H4 (cell line): ENCODE data around the gene TM4SF4. TPM values are rescaled to one million over a fixed set of nuclear protein-coding genes. Genes with fewer than 3 reads are reported as not detected.
A peak's percentile ranks its signal among the peaks of the same experiment; 100 is the strongest.

Experiments used
- DNase-seq: peaks from one replicate; pipeline ENCODE4 v3.0.0-alpha.2; 2015; ENCODE audit warnings: low spot score
- total RNA-seq: library from RNA; depleted of rRNA; stranded (reverse); fragments of >200 nt; shearing (Covaris generic); gene quantifications from 2 replicates; pipeline ENCODE4 v1.2.3, GENCODE V29; 2014

Gene TM4SF4
- total RNA-seq, 1 experiment from 2014 or later: not detected

- peak; percentile 72 for DNase-seq
These were observed 37.7 kb downstream of the TM4SF4 start for GRCh38 chr3:149512073-149512782.

GRCh38 chr3:149514471-149514870, 40.0 kb downstream of the TM4SF4 start:
- DNase-seq: no peak

GRCh38 chr3:149515249-149515648, 40.8 kb downstream of the TM4SF4 start:
- DNase-seq: no peak

DNA sequence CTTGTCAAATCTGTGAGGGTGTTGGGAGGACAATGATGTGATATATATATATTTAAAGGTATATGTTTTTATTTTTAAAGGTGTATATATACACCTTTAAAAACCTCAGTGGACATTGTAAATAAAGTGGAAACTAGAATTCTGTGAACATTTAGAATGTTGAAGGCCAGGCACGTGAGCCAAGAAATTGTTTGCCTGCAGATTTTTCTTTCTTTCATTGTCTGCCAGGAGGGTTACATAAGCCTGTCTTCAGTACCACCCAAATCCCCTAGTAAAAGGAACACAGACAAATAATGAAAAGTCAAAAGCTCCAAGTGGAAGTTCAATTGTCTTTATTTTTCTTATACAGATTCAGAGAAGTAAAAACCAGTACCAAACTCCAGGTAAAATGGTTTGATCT, 42.4 kb downstream of the TM4SF4 start:
- no peak for DNase-seq

GRCh38 chr3:149519912-149520311, 45.4 kb downstream of the TM4SF4 start:
- no peak for DNase-seq

- no peak for DNase-seq
These were observed 49.2 kb downstream of the TM4SF4 start for GRCh38 chr3:149523512-149524299.

- DNase-seq: no peak
These were observed 53.2 kb downstream of the TM4SF4 start for GRCh38 chr3:149527531-149528339.

- peak; percentile 35 for DNase-seq
These were observed 53.8 kb downstream of the TM4SF4 start for GRCh38 chr3:149528340-149528650.

DNA sequence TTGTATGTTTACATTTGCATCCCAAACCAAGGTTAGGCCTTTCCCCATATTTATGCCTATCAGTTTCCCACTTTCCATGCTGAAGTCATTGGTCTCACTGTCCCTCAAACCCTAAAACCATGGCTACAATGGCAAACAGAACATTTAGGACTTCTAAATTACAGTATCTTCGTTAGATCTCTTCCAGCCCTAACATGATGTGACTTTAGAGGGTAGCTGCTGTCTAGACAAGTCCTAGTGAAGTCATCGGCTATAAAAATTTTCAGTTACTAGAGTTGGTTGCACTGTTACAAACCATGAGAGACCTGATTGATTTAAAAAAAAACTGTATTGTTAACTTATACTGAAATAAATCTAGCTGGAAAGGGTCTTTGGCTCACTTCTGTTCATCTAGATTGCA, 54.6 kb downstream of the TM4SF4 start:
- no peak for DNase-seq

DNA sequence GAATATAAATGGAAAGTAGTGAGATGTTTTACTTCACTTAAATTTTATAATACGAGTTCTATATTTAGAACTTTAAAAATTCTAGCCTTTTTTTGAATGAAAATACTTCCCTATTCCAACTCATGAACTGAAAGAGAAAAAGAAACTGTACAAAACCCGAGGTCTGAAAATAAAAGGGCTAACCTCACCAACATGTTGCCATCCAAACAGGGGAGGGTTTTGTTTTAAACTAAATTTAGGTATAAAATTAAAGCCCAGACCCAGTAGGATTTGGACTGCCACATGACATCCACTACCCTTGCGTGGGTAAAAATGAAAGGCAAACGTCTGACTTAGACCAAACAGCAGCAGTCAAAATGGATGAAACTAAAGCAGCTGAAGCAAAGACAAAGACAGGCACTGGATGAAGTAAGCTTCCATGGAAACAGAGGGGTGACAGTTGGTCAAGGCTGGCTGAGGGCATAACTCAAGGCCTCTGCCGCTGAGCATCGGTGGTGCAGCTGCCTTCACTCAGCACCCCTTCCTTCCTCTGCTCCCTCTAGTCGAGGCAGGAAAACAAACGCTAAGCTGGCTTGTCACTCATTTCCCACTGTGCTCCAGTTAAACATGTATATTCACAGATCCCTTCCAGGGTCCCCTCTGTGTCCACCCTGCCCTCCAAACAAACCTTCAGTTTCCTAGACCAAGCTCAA, 58.1 kb downstream of the TM4SF4 start:
- no peak for DNase-seq

- no peak for DNase-seq
These were observed 59.6 kb downstream of the TM4SF4 start for GRCh38 chr3:149534082-149534481.

GRCh38 chr3:149534671-149535332, 60.3 kb downstream of the TM4SF4 start:
- DNase-seq: peak; percentile 72

GRCh38 chr3:149535333-149535685, 60.8 kb downstream of the TM4SF4 start:
- DNase-seq: no peak

- DNase-seq: peak; percentile 68
These were observed 61.9 kb downstream of the TM4SF4 start for GRCh38 chr3:149536429-149536828.

- no peak for DNase-seq
These were observed 63.9 kb downstream of the TM4SF4 start for GRCh38 chr3:149538371-149538770.

GRCh38 chr3:149541091-149541491, 66.6 kb downstream of the TM4SF4 start:
- no peak for DNase-seq

DNA sequence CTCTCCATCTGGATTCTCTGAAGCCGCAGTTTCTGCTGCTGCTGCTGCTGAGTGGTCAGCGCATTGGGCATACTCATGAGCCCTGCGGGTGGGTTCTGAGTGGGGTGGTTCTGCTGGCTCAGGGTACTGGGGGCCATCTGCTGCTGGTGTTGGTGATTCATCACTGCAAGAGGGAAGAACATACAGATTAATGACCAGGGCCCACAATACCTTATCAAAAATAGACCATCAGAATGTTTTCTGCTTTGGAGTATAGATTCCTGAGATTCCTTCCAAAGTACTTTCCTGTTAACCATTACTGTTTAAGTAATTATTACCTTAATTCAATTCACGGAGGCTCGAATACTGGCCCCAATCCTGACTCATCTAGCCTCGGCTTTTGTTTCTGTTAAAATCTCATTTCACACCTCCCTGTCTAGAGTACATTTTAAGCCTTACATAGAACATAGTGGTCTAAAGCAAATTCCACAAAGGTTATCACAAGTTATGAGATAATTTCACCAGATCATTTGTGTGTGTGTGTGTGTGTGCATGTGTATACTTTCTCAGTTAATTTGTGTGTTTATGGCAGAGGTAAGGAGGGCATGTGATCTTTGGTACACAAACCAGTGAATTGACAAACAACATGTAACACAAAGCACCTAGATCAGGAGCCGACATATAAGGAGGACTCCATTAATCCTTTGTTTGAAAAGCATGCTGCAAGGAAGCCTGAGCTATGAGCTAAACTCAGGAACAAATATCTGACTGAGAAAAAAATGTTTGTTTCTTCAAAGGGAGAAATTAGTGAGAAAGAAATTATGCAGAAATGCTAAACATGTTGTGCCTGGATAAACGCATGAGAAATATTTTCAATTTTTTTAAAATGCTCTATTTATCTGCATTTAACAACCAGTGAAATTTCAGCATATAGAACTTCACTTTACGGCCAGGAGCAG, 68.1 kb downstream of the TM4SF4 start:
- no peak for DNase-seq

GRCh38 chr3:149545049-149545448, 70.6 kb downstream of the TM4SF4 start:
- no peak for DNase-seq

GRCh38 chr3:149547413-149547812, 72.9 kb downstream of the TM4SF4 start:
- no peak for DNase-seq

DNA sequence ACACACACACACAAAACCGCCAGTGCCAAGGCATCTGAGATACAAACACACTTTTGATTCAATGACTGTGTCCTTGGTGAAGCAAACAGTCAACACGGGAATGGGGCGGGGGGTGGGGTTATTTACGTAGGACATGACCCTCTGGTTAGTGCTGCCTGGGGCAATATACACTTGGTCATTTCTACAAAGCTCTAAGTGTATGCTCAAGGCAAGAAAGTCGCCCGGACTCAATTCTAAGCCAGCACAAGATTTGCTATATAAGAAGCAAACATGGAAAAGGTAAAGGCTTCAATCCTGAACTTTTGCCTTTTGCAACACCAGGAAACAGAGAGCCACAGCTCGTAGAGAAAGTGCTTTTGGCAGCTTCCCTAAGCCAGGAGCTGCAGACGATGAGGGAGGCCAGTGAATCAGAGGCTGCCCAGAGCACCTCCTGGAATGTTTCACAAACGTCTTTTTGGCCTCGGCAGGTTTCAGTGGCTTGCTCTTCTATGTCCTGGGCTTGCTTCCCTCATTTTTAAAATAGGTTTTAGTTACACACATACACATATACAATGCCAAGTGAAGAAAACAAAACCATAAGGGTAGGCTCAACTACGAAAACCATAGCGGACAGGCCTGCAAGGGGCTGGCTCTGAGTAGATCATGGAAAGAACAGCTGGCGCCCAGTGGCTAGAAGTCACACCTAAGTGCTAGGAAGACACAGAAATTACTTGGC, 73.6 kb downstream of the TM4SF4 start:
- peak; percentile 72 for DNase-seq
